Common myeloid progenitor, CD34-positive (primary cell): Measurements from ENCODE around the gene COMMD4.

Source experiments
- CTCF ChIA-PET: fragments of 350-600 bp; sonication (Branson Sonifier 250); formaldehyde crosslinking; loops from one replicate; lab custom pipeline; 2021; ENCODE audit warnings: antibody characterized with exemption; lab: Charles Lee
- POLR2A ChIA-PET: fragments of 350-600 bp; sonication (Branson Sonifier 250); formaldehyde crosslinking; loops from one replicate; lab custom pipeline; 2021; ENCODE audit warnings: antibody characterized with exemption; lab: Charles Lee
- DNase-seq, 3 donors: peaks; one replicate each; pipeline versions ENCODE4 v3.0.0 to v3.0.0-alpha.2; 2013
- H3K27ac ChIP-seq, 2 experiments: 1 replicate in 1 of 2; 2 replicates in 1 of 2; pipeline ENCODE4 v1.7.0; 2013; ENCODE audit warnings: inconsistent platforms in 2 of 2, low read length in 2 of 2, mild to moderate bottlenecking in 2 of 2, low read depth in 1 of 2, moderate library complexity in 1 of 2; ENCODE audit not compliant: severe bottlenecking in 2 of 2, insufficient read depth in 1 of 2, poor library complexity in 1 of 2
- H3K27me3 ChIP-seq, 5 experiments: replicated peaks in 2 of 5; 1 replicate in 3 of 5; 2 replicates in 2 of 5; pipeline versions ENCODE4 v1.6.1 to v1.7.0; 2013; ENCODE audit warnings: low read length in 4 of 5, mild to moderate bottlenecking in 2 of 5, moderate library complexity in 2 of 5, inconsistent platforms in 1 of 5; ENCODE audit not compliant: insufficient read depth in 5 of 5, control insufficient read depth in 4 of 5
- H3K36me3 ChIP-seq, 4 experiments: 1 replicate in 2 of 4; 2 replicates in 2 of 4; pipeline versions ENCODE4 v1.6.1 to v1.7.0; 2013; ENCODE audit warnings: low read length in 3 of 4, control low read depth in 1 of 4, mild to moderate bottlenecking in 1 of 4; ENCODE audit not compliant: control insufficient read depth in 4 of 4, insufficient read depth in 4 of 4
- H3K4me1 ChIP-seq, 4 experiments: 1 replicate in 3 of 4; 2 replicates in 1 of 4; pipeline versions ENCODE4 v1.6.1 to v1.7.1; 2013; ENCODE audit warnings: low read length in 3 of 4, mild to moderate bottlenecking in 3 of 4, control low read depth in 1 of 4, inconsistent platforms in 1 of 4, moderate library complexity in 1 of 4; ENCODE audit not compliant: control insufficient read depth in 4 of 4, insufficient read depth in 4 of 4; ENCODE audit errors: control extremely low read depth in 1 of 4
- H3K4me3 ChIP-seq, 7 experiments: 1 replicate in 4 of 7; 2 replicates in 3 of 7; pipeline versions ENCODE4 v1.5.1 to v1.7.0; 2013; ENCODE audit warnings: mild to moderate bottlenecking in 7 of 7, low read length in 6 of 7, moderate library complexity in 6 of 7, inconsistent platforms in 2 of 7, low read depth in 2 of 7, control low read depth in 1 of 7; ENCODE audit not compliant: insufficient read depth in 4 of 7, control insufficient read depth in 1 of 7; ENCODE audit errors: extremely low read depth in 1 of 7
- H3K9me3 ChIP-seq, 5 experiments: 1 replicate in 4 of 5; 2 replicates in 1 of 5; pipeline versions ENCODE4 v1.6.1 to v1.7.1; 2013; ENCODE audit warnings: low read length in 4 of 5, mild to moderate bottlenecking in 2 of 5, inconsistent platforms in 1 of 5, low read depth in 1 of 5, moderate library complexity in 1 of 5; ENCODE audit not compliant: control insufficient read depth in 4 of 5, insufficient read depth in 2 of 5; ENCODE audit errors: control extremely low read depth in 1 of 5
- WGBS: methylation state at CpG from one replicate; pipeline ENCODE4 v1.1.5; 2013; ENCODE audit not compliant: insufficient coverage; 5-methylcytosine and 5-hydroxymethylcytosine counted together

The COMMD4 gene

GRCh38 chr15:75366163-75366562 is 30.3 kb downstream of the COMMD4 start:
- POLR2A ChIA-PET = no interaction called here
- 100% methylated on average over 1 of the region's 3 CpGs for WGBS
- CTCF ChIA-PET = interaction anchor here (1.1 to 1.6 kb wide), 2 partner anchors 12 to 319 kb away, joined by 3 read pairs; no protein-coding TSS in a partner anchor

GRCh38 chr15:75367006-75367405 is 31.1 kb downstream of the COMMD4 start:
- no peaks in the 10 kb centered on the region for H3K27me3 ChIP-seq
- peak overlapping the region in 1 of 7 experiments; percentile 84 for H3K4me3 ChIP-seq
- H3K9me3 ChIP-seq = no peaks in the 10 kb centered on the region
- H3K4me1 ChIP-seq = peaks cover 5 to 23% (median 15%) of the 10 kb centered on the region in 4 experiments
- ChIA-PET POLR2A (interaction anchor here (1.9 to 2.6 kb wide), 2 partner anchors 85 to 259 kb away, joined by 4 to 13 read pairs; partner anchors contain the start of genes SIN3A and SNUPN), CTCF (interaction anchor here (0.9 to 2.9 kb wide), 12 partner anchors 10 to 318 kb away, joined by 3 to 25 read pairs (median 6); partner anchors contain the start of genes COMMD4 and NEIL1)
- peaks cover 8 to 63% (median 46%) of the 10 kb centered on the region in 4 experiments for H3K36me3 ChIP-seq
- DNase-seq = no peak
- H3K27ac ChIP-seq = no peak overlapping the region

More at GRCh38 chr15:75366163-75366562, 30.3 kb downstream of the COMMD4 start:
- peaks cover 2 to 63% (median 44%) of the 10 kb centered on the region in 4 experiments for H3K36me3 ChIP-seq
- peak overlapping the region in 1 of 2 experiments; percentile 3 for H3K27ac ChIP-seq
- no peak for DNase-seq
- no peaks in the 10 kb centered on the region for H3K9me3 ChIP-seq
- peaks cover 5 to 23% (median 15%) of the 10 kb centered on the region in 4 experiments for H3K4me1 ChIP-seq
- no peak overlapping the region for H3K4me3 ChIP-seq
- H3K27me3 ChIP-seq = no peaks in the 10 kb centered on the region

GRCh38 chr15:75367406-75367912 is 31.6 kb downstream of the COMMD4 start:
- no peak for DNase-seq
- Histone ChIP-seq H3K4me3 (peak overlapping the region in 6 of 7 experiments; percentile 76 to 91 (median 90)), H3K27ac (peak overlapping the region in 1 of 2 experiments; percentile 88), H3K9me3 (no peaks in the 10 kb centered on the region), H3K27me3 (no peaks in the 10 kb centered on the region), H3K4me1 (peaks cover 5 to 23% (median 15%) of the 10 kb centered on the region in 4 experiments), H3K36me3 (peaks cover 8 to 63% (median 48%) of the 10 kb centered on the region in 4 experiments)
- 54% methylated on average over 6 of the region's 7 CpGs for WGBS
- ChIA-PET CTCF (interaction anchor here (0.7 to 3.0 kb wide), 21 partner anchors 11 to 448 kb away, joined by 3 to 25 read pairs (median 4); partner anchors contain the start of genes COMMD4, IMP3 and NEIL1), POLR2A (interaction anchor here (0.6 to 2.6 kb wide), 5 partner anchors 15 to 258 kb away, joined by 3 to 13 read pairs (median 4); partner anchors contain the start of genes COMMD4, NEIL1, SIN3A and SNUPN)

GRCh38 chr15:75367913-75368688 is 32.2 kb downstream of the COMMD4 start, which contains the start of gene MAN2C1:
TSS of gene MAN2C1 (minus strand) at chr15:75368607. CDS start at chr15:75368583, 24 bp downstream.
- POLR2A ChIA-PET = interaction anchor here (0.5 to 2.6 kb wide), 6 partner anchors 16 to 258 kb away, joined by 3 to 13 read pairs (median 4); partner anchors contain the start of genes COMMD4, NEIL1, SIN3A and SNUPN
- DNase-seq = peak; percentile 88 to 92 (median 88)
- Histone ChIP-seq H3K9me3 (no peaks in the 10 kb centered on the region), H3K36me3 (peaks cover 9 to 62% (median 46%) of the 10 kb centered on the region in 4 experiments), H3K27me3 (no peaks in the 10 kb centered on the region), H3K4me1 (peaks cover 5 to 23% (median 15%) of the 10 kb centered on the region in 4 experiments), H3K4me3 (peak within 1 kb of the TSS; percentile 76 to 91 (median 89)), H3K27ac (peak within 1 kb of the TSS; percentile 77 to 88)
- CTCF ChIA-PET = interaction anchor here (0.7 to 3.0 kb wide), 24 partner anchors 11 to 447 kb away, joined by 3 to 25 read pairs (median 4); partner anchors contain the start of genes COMMD4, IMP3 and NEIL1
- WGBS = 0% methylated on average over 63 of the region's 67 CpGs

GRCh38 chr15:75368689-75369239 is 32.9 kb downstream of the COMMD4 start:
- DNase-seq = peak in 2 of 3 donors; percentile 33 to 48
- H3K4me1 ChIP-seq = peaks cover 5 to 23% (median 15%) of the 10 kb centered on the region in 4 experiments
- H3K27me3 ChIP-seq = no peaks in the 10 kb centered on the region
- H3K27ac ChIP-seq = peak overlapping the region; percentile 77 to 88
- CTCF ChIA-PET = interaction anchor here (0.7 to 3.0 kb wide), 18 partner anchors 10 to 447 kb away, joined by 3 to 25 read pairs (median 5); partner anchors contain the start of genes IMP3 and NEIL1
- peak overlapping the region; percentile 76 to 91 (median 89) for H3K4me3 ChIP-seq
- 3% methylated on average over 19 of the region's 23 CpGs for WGBS
- peaks cover 11 to 62% (median 45%) of the 10 kb centered on the region in 4 experiments for H3K36me3 ChIP-seq
- POLR2A ChIA-PET = interaction anchor here (0.5 to 2.6 kb wide), 3 partner anchors 83 to 257 kb away, joined by 3 to 13 read pairs (median 4); partner anchors contain the start of genes SIN3A and SNUPN
- no peaks in the 10 kb centered on the region for H3K9me3 ChIP-seq

GRCh38 chr15:75369897-75370581 is 34.2 kb downstream of the COMMD4 start:
- Histone ChIP-seq H3K36me3 (peaks cover 22 to 61% (median 46%) of the 10 kb centered on the region in 4 experiments), H3K27ac (no peak overlapping the region), H3K4me1 (peaks cover 5 to 23% (median 15%) of the 10 kb centered on the region in 4 experiments), H3K27me3 (no peaks in the 10 kb centered on the region), H3K4me3 (peak overlapping the region in 1 of 7 experiments; percentile 84), H3K9me3 (no peaks in the 10 kb centered on the region)
- no peak for DNase-seq
- ChIA-PET POLR2A (interaction anchor here (0.7 kb wide), 1 partner anchor 328 kb away, joined by 4 read pairs; no protein-coding TSS in a partner anchor), CTCF (interaction anchor here (1.0 to 3.0 kb wide), 5 partner anchors 9 to 154 kb away, joined by 3 to 16 read pairs (median 3); no protein-coding TSS in a partner anchor)
- 98% methylated on average over 5 of the region's 7 CpGs for WGBS
